HK-2 (cell line): ENCODE results near the gene EMC7.
A peak's percentile ranks its signal among the peaks of the same experiment; 100 is the strongest.

Experiments used
- DNase-seq: peaks from one replicate; pipeline ENCODE4 v3.0.0-alpha.2; 2018; ENCODE audit not compliant: unreplicated experiment

EMC7 gene

DNA sequence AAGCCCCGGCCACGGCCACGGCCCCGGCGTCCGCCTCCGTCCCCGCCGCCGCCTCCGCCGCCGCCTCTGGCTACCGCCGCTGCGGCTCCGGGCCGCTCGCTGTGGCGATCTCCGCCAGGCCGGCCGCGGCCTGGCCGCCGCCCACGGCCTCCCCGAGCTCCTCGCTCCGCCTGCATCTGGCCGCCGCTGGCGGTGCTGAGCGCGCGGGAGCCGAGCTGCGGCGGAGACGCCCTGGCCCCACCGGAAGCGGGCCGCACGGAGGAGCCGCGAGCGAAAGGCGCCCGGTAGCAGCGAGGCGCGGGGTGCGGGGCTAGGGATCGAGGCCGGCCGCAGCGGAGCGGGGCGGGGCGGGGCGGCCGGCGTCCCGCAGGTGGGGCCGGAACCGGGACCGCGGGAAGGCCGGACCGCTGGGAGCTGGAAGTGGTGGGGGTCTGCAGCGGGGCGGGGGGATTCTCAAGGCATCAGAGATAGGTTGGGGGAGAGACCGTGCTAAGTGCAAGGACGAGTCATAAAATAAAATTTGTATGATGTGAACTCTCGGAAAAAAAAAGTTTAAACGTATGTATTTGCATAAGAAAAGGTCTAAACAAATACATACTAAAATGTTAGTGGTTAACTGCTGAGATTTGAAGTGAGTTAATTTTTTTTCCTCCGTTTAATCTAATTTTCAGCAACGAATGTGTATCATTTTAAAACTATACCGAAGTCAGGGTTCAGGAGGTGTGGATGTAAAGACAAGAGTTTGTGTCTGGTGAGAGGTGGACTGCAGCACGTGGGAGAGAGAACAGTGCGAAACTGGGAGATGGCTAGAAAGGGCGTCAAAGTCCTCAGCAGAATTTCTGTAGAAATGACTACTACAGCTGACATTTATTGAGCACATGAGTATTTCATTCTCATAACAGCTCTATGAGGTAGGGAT lies 62.5 kb downstream of the EMC7 start, which contains the start of gene AVEN:
Gene AVEN (minus strand): TSS at position 334 of the 919 bp plus-strand sequence. CDS start 158 bp downstream, at position 176.
- DNase-seq, result peak; percentile 54

DNA sequence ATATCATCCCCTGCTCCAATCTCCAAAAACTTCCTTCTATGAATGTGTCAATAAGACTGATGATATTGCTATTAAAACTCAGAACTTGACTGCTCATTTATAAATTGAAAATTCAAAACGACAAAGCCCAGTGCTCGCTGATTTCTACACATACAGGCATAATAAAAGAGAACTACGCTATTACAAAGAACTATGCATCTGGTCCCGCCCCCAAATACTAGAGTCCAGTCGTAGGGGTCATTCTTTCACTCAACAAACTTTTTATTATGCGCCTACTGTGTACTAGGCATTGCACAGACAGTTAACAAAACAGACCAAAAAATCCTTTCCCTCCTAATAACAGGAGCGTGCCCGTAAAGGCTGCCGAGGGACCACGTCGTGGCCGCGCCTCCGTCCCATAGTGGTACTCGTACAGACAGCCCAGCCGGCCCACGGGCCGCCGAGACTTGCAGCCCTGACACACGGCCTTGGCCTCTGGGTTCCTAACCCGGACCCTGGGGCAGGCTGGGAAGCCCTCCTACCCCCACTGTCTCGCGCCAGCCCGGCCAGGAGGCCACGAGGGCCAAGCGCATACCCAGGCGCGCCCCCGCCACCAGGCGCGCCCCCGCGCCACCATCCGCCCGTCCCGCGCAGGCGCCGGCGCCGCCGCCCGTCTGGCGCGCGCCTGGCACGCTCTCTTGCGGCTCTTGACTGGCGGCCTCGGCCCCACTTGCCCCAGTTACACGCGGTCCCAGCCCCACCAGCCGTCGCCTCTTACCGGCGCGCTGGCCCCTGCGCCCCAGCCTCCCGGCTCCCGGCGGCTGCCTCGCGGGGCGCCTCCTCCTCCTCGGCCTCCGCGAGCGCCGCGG lies 63.4 kb downstream of the EMC7 start:
- peak; percentile 71 for DNase-seq
